ENCODE data around the gene HLCS. TPM values are rescaled to one million over a fixed set of nuclear protein-coding genes. Genes with fewer than 3 reads are reported as not detected.

The HLCS gene
- polyA plus RNA-seq, 1 of the 3 experiments (the other 2 are of a cell fraction) = 13.0 TPM

DNA sequence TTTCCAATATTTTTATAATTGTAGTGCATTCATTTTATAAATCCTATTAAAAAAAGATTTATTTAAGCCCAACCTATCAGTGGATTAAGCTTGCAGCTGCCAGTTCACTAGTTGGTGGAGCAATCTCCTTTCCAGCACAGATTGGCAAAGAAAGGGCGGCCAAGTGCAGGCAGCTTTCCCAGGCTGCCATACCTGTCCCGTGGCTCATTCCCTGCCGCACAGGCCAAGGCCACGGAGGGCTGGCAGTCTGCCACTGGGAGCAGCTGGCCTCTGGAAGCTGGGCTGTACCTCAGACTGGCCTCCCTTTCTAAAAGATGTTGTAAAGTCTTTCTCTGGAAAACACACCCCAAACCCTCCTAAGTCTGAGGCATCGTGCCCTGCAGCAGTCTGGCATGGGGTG, 193.4 kb downstream of the HLCS start:
- Histone ChIP-seq H3K27ac (ENCODE audit: low read depth in 2 of 2, low read length in 1 of 2) (no peak overlapping the region), H3K9me2 (no peaks in the 10 kb centered on the region), H3K4me1 (ENCODE audit: control insufficient read depth in 1 of 2, insufficient read depth in 2 of 2, low read depth in 1 of 2, low read length in 1 of 2) (peaks cover 0 to 5% of the 10 kb centered on the region in 2 experiments; a peak in 1 of 4 replicates), H3K9ac (no peak overlapping the region), H3K4me3 (ENCODE audit: low read depth in 2 of 2, low read length in 1 of 2) (no peak overlapping the region), H4K20me1 (ENCODE audit: insufficient read depth) (no peaks in the 10 kb centered on the region), H3K36me3 (replicated peaks in 1 of 2; ENCODE audit: control insufficient read depth in 1 of 2, insufficient read depth in 2 of 2, low read length in 1 of 2) (no peaks in the 10 kb centered on the region), H3F3A (replicated peaks; ENCODE audit: insufficient read depth) (no peaks in the 10 kb centered on the region), H3K4me2 (no peak overlapping the region), H3K9me3 (no peaks in the 10 kb centered on the region), H2AFZ (ENCODE audit: low read depth) (no peak overlapping the region), H3K27me3 (ENCODE audit: insufficient read depth) (no peaks in the 10 kb centered on the region), H3K79me2 (ENCODE audit: insufficient read depth) (no peaks in the 10 kb centered on the region)
- ChIA-PET CTCF (interaction anchor here (1.3 to 2.3 kb wide), 2 partner anchors 8 to 25 kb away, joined by 3 to 6 read pairs; no protein-coding TSS in a partner anchor), POLR2A (no interaction called here)
- DNase-seq = no peak
- 48% methylated on average over 5 of the region's 5 CpGs for WGBS (ENCODE audit: low lambda C conversion rate)
- TF ChIP-seq TCF12 (IDR thresholded peaks at IDR 0.05) = peak; percentile 62; the same call in 1 of the 2 replicates
- TF ChIP-seq FOSL2 (IDR thresholded peaks at IDR 0.05; ENCODE audit: borderline replicate concordance, low read depth) = peak; percentile 11; the same call in 1 of the 2 replicates
- TF ChIP-seq, protein P1, sequence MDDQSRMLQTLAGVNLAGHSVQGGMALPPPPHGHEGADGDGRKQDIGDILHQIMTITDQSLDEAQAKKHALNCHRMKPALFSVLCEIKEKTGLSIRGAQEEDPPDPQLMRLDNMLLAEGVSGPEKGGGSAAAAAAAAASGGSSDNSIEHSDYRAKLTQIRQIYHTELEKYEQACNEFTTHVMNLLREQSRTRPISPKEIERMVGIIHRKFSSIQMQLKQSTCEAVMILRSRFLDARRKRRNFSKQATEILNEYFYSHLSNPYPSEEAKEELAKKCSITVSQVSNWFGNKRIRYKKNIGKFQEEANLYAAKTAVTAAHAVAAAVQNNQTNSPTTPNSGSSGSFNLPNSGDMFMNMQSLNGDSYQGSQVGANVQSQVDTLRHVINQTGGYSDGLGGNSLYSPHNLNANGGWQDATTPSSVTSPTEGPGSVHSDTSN (IDR thresholded peaks at IDR 0.05) = 0 out of 2 replicates have a peak, but pooled peaks have one; percentile 11
- TF ChIP-seq JUND (IDR thresholded peaks at IDR 0.05) = no peak
- TF ChIP-seq NFIC (IDR thresholded peaks at IDR 0.05; ENCODE audit: borderline replicate concordance) = peak; percentile 80
- TF ChIP-seq FOXJ3 (CRISPR knock-in tag; IDR thresholded peaks at IDR 0.05) = no peak
- TF ChIP-seq CHD2 (IDR thresholded peaks at IDR 0.05; ENCODE audit: low read length, partially characterized antibody) = no peak

DNA sequence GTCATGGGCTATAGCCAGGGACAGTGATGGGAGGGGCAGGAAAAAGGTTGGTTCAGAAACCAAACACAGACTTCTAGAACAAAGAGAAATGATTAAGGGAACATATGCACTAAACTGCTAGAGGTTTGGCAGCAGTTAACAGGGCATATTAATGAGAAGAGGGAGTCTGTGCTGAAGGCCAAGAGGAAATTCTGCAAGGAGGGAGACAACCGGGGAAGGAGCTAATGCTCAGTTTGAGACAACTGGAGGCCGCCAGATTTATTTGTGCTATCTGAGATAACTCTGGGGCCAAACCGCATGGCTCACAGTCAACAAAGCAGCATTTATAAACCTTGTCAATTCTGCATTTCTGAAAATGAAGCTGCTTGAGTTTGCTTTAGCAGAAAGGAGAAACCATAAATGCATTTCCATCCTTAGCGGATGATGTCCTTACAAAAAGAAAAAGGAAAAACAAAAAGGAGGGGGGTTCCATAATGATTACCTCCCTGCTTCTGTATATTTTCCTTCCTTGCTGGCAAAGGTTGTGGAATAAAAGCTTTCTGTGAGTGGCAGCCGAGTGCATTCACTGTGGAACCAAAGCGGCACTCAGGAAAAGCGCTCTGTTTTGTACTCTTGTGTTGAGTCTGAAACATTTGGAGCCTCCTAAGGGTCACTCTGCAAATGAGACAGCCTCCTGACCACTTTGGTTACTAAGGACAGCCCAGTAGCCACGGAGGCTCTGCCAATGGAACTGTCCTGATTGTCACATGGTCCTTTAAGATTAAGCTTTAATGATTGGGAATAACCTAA, 197.2 kb downstream of the HLCS start:
- H3K79me2 ChIP-seq (ENCODE audit: insufficient read depth) = no peaks in the 10 kb centered on the region
- WGBS (ENCODE audit: low lambda C conversion rate) = 90% methylated on average over 8 of the region's 8 CpGs
- H3K9ac ChIP-seq = no peak overlapping the region
- H2AFZ ChIP-seq (ENCODE audit: low read depth) = no peak overlapping the region
- POLR2A ChIA-PET = no interaction called here
- H3K9me3 ChIP-seq = no peaks in the 10 kb centered on the region
- no peaks in the 10 kb centered on the region for H4K20me1 ChIP-seq (ENCODE audit: insufficient read depth)
- no peaks in the 10 kb centered on the region for H3F3A ChIP-seq (replicated peaks; ENCODE audit: insufficient read depth)
- TF ChIP-seq NFIC (IDR thresholded peaks at IDR 0.05; ENCODE audit: borderline replicate concordance) (no peak), EZH2phosphoT487 (IDR thresholded peaks at IDR 0.05; ENCODE audit: borderline replicate concordance, low read depth) (no peak), GABPA (IDR thresholded peaks at IDR 0.05; ENCODE audit: low read depth) (no peak), FOXJ3 (CRISPR knock-in tag; IDR thresholded peaks at IDR 0.05) (no peak), ELF1 (IDR thresholded peaks at IDR 0.05) (no peak), JUND (IDR thresholded peaks at IDR 0.05) (no peak), SMC3 (IDR thresholded peaks at IDR 0.05; ENCODE audit: low read depth, low read length) (no peak), TEAD4 (IDR thresholded peaks at IDR 0.05; ENCODE audit: borderline replicate concordance, insufficient read depth) (no peak), POLR2AphosphoS5 (IDR thresholded peaks at IDR 0.05; ENCODE audit: low read depth, low read length) (no peak), MEF2A (IDR thresholded peaks at IDR 0.05; ENCODE audit: borderline replicate concordance, low read depth) (no peak), MXI1 (IDR thresholded peaks at IDR 0.05; ENCODE audit: low read depth, low read length) (no peak), EP300 (IDR thresholded peaks at IDR 0.05; ENCODE audit: borderline replicate concordance in 1 of 2, low read depth in 1 of 2, low read length in 1 of 2) (no peak), SIN3A (IDR thresholded peaks at IDR 0.05; ENCODE audit: borderline replicate concordance, low read depth, low read length) (no peak)
- TF ChIP-seq, protein P2, sequence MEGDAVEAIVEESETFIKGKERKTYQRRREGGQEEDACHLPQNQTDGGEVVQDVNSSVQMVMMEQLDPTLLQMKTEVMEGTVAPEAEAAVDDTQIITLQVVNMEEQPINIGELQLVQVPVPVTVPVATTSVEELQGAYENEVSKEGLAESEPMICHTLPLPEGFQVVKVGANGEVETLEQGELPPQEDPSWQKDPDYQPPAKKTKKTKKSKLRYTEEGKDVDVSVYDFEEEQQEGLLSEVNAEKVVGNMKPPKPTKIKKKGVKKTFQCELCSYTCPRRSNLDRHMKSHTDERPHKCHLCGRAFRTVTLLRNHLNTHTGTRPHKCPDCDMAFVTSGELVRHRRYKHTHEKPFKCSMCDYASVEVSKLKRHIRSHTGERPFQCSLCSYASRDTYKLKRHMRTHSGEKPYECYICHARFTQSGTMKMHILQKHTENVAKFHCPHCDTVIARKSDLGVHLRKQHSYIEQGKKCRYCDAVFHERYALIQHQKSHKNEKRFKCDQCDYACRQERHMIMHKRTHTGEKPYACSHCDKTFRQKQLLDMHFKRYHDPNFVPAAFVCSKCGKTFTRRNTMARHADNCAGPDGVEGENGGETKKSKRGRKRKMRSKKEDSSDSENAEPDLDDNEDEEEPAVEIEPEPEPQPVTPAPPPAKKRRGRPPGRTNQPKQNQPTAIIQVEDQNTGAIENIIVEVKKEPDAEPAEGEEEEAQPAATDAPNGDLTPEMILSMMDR (IDR thresholded peaks at IDR 0.05) = no peak
- TF ChIP-seq, protein P3, sequence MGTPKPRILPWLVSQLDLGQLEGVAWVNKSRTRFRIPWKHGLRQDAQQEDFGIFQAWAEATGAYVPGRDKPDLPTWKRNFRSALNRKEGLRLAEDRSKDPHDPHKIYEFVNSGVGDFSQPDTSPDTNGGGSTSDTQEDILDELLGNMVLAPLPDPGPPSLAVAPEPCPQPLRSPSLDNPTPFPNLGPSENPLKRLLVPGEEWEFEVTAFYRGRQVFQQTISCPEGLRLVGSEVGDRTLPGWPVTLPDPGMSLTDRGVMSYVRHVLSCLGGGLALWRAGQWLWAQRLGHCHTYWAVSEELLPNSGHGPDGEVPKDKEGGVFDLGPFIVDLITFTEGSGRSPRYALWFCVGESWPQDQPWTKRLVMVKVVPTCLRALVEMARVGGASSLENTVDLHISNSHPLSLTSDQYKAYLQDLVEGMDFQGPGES (IDR thresholded peaks at IDR 0.05; ENCODE audit: low read depth, low read length) = no peak
- H3K27me3 ChIP-seq (ENCODE audit: insufficient read depth) = no peaks in the 10 kb centered on the region
- H3K4me3 ChIP-seq (ENCODE audit: low read depth in 2 of 2, low read length in 1 of 2) = no peak overlapping the region
- H3K4me2 ChIP-seq = no peak overlapping the region
- no peaks in the 10 kb centered on the region for H3K9me2 ChIP-seq
- no peak for DNase-seq
- CTCF ChIA-PET = interaction anchor here (1.6 kb wide), 1 partner anchor 21 kb away, joined by 10 read pairs; no protein-coding TSS in a partner anchor
- H3K4me1 ChIP-seq (ENCODE audit: control insufficient read depth in 1 of 2, insufficient read depth in 2 of 2, low read depth in 1 of 2, low read length in 1 of 2) = peaks cover 0 to 5% of the 10 kb centered on the region in 2 experiments; a peak in 1 of 4 replicates
- no peaks in the 10 kb centered on the region for H3K36me3 ChIP-seq (replicated peaks in 1 of 2; ENCODE audit: control insufficient read depth in 1 of 2, insufficient read depth in 2 of 2, low read length in 1 of 2)
- no peak overlapping the region for H3K27ac ChIP-seq (ENCODE audit: low read depth in 2 of 2, low read length in 1 of 2)
